Measurements from ENCODE around the gene GRN.
"Not testable (repeated sequence)": the region's sequence is repeated elsewhere in the genome, so short reads cannot be mapped to it uniquely, and the experiment has no call there.

The GRN gene

DNA sequence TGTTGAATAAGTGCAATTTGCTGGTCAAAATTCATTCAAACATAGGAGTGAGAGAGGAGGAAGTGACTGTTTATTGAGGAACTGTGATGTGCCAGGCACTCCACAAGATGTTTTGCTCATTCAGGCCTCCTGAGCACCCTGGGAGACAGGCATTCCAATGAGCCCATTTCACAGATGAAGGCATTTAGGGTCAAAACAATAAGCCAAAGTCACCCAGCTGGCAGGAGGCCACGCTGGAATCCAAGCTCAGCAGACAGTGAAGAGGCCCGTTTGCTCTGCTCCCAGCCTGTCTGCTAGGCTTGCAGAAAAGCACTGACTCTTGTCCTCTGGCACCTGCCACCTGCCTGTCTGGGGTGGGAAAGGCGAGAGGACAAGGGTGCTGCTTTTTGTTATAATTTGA, 10.4 kb upstream of the GRN start:
- TF ChIP-seq, protein P1, sequence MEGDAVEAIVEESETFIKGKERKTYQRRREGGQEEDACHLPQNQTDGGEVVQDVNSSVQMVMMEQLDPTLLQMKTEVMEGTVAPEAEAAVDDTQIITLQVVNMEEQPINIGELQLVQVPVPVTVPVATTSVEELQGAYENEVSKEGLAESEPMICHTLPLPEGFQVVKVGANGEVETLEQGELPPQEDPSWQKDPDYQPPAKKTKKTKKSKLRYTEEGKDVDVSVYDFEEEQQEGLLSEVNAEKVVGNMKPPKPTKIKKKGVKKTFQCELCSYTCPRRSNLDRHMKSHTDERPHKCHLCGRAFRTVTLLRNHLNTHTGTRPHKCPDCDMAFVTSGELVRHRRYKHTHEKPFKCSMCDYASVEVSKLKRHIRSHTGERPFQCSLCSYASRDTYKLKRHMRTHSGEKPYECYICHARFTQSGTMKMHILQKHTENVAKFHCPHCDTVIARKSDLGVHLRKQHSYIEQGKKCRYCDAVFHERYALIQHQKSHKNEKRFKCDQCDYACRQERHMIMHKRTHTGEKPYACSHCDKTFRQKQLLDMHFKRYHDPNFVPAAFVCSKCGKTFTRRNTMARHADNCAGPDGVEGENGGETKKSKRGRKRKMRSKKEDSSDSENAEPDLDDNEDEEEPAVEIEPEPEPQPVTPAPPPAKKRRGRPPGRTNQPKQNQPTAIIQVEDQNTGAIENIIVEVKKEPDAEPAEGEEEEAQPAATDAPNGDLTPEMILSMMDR (conservative IDR thresholded peaks at IDR 0.05; ENCODE audit: control insufficient read depth, insufficient read depth, low read depth, low read length) = no peak
- no peak for DNase-seq (ENCODE audit: low read depth)
- H3K4me3 ChIP-seq (ENCODE audit: control insufficient read depth, low read depth, low read length) = no peak overlapping the region

- H3K4me3 ChIP-seq (ENCODE audit: control insufficient read depth, low read depth, low read length) = no peak overlapping the region
- TF ChIP-seq, protein P1 (conservative IDR thresholded peaks at IDR 0.05; ENCODE audit: control insufficient read depth, insufficient read depth, low read depth, low read length) = no peak
- DNase-seq (ENCODE audit: low read depth) = no peak
Measured at GRCh38 chr17:44335564-44335963, 9.5 kb upstream of the GRN start.

GRCh38 chr17:44335968-44336367, 9.1 kb upstream of the GRN start:
- TF ChIP-seq, protein P1 (conservative IDR thresholded peaks at IDR 0.05; ENCODE audit: control insufficient read depth, insufficient read depth, low read depth, low read length) = no peak
- H3K4me3 ChIP-seq (ENCODE audit: control insufficient read depth, low read depth, low read length) = no peak overlapping the region
- DNase-seq (ENCODE audit: low read depth) = no peak

GRCh38 chr17:44338702-44339101, 6.4 kb upstream of the GRN start:
- TF ChIP-seq, protein P1 (conservative IDR thresholded peaks at IDR 0.05; ENCODE audit: control insufficient read depth, insufficient read depth, low read depth, low read length) = no peak
- peak; percentile 27 for DNase-seq (ENCODE audit: low read depth)

DNA sequence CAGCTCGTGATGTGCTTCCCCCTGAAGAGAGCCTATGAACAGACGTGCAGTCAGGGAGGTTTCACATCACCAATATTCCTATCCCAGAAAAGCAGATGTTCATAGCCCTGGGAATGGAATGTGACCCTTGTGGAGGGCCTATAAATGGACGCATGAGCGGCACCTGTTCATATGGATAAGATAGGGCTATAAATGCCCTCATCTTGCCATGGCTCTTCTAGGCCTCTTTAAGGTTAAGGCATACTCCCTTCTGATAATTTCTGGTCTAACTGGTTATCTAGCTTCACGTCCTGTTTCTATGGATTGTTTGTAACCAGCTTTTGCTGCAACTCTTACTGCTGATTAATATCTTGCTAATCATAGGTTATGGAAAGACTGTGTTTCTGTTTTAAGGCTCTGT, 4.5 kb upstream of the GRN start:
- DNase-seq (ENCODE audit: low read depth); H3K4me3 ChIP-seq (ENCODE audit: control insufficient read depth, low read depth, low read length): not testable (repeated sequence)

More at GRCh38 chr17:44338702-44339101, 6.4 kb upstream of the GRN start:
- H3K4me3 ChIP-seq (ENCODE audit: control insufficient read depth, low read depth, low read length) = no peak overlapping the region

- TF ChIP-seq, protein P1 (conservative IDR thresholded peaks at IDR 0.05; ENCODE audit: control insufficient read depth, insufficient read depth, low read depth, low read length) = no peak
- no peak for DNase-seq (ENCODE audit: low read depth)
- H3K4me3 ChIP-seq (ENCODE audit: control insufficient read depth, low read depth, low read length) = no peak overlapping the region
Measured at GRCh38 chr17:44343510-44344209, 1.4 kb upstream of the GRN start.

DNA sequence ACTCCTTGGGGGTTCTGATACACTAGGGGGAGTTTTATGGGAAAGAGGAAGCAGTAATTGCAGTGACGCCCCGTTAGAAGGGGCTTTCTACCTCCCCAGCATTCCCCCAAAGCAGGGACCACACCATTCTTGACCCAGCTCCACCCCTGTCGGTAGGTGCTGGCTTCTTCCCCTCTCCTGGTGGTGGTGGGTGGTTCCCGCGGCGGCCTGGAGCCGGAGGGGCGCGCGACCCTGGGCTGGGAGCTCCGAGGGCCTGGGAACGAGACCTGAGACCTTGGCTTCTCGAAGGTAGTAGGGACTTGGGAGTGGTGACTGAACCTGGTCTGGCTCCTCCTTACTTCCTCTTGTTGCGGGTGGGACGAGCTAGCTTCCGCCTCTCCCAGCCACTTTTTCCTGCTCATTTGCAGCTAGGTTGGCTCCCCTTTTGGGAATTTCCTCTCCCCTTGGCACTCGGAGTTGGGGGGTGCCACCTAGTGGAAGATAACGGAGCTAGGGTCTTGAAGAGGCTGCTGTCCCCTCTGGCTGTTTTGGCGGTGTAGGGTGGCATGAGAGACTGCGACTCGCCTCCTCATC, 438 bp downstream of the GRN start:
- TF ChIP-seq, protein P1 (conservative IDR thresholded peaks at IDR 0.05; ENCODE audit: control insufficient read depth, insufficient read depth, low read depth, low read length) = peak; percentile 41
- peak; percentile 61 for DNase-seq (ENCODE audit: low read depth)
- peak overlapping the region; percentile 77 for H3K4me3 ChIP-seq (ENCODE audit: control insufficient read depth, low read depth, low read length)
